DND-41 (cell line): ENCODE data around the gene LRRC61.

Experiments used
- ATAC-seq: fragments of 200-7000 bp; cut with Tn5 transposase; 3 replicates; pipeline ENCODE4 v1.9.1; 2021; ENCODE audit warnings: low read depth; ENCODE audit not compliant: insufficient read depth
- DNase-seq: peaks from one replicate; pipeline ENCODE4 v3.0.0-alpha.2; 2020
- H2AFZ ChIP-seq: 2 replicates; pipeline ENCODE4 v1.6.0; 2012; ENCODE audit warnings: low read depth, low read length
- H3K27ac ChIP-seq: 2 replicates; pipeline ENCODE4 v1.5.1; 2012; ENCODE audit warnings: low read length, inconsistent platforms
- H3K27me3 ChIP-seq: fragments of 200-600 bp; sonication (generic); 2 replicates; pipeline ENCODE4 v1.6.0; 2012; ENCODE audit warnings: low read length, mild to moderate bottlenecking, inconsistent platforms; ENCODE audit not compliant: insufficient read depth, poor library complexity
- H3K36me3 ChIP-seq: 2 replicates; pipeline ENCODE4 v1.5.1; 2012; ENCODE audit warnings: low read length, inconsistent platforms; ENCODE audit not compliant: insufficient read depth
- H3K4me1 ChIP-seq: 2 replicates; pipeline ENCODE4 v1.5.1; 2012; ENCODE audit warnings: mild to moderate bottlenecking, low read length; ENCODE audit not compliant: insufficient read depth
- H3K4me2 ChIP-seq: 2 replicates; pipeline ENCODE4 v1.6.0; 2012; ENCODE audit warnings: mild to moderate bottlenecking, moderate library complexity, low read length, inconsistent platforms; ENCODE audit not compliant: insufficient read depth
- H3K4me3 ChIP-seq, 2 experiments: fragments of 200-600 bp in 1 of 2; shearing (Covaris generic) in 1 of 2; 2 replicates each; pipeline ENCODE4 v1.5.1; 2012 to 2016; ENCODE audit warnings: inconsistent platforms in 2 of 2, low read length in 2 of 2, mild to moderate bottlenecking in 2 of 2, low read depth in 1 of 2, moderate library complexity in 1 of 2
- H3K79me2 ChIP-seq: 2 replicates; pipeline ENCODE4 v1.6.0; 2012; ENCODE audit warnings: low read length, inconsistent platforms; ENCODE audit not compliant: insufficient read depth
- H3K9ac ChIP-seq: 2 replicates; pipeline ENCODE4 v1.6.0; 2012; ENCODE audit warnings: low read depth, mild to moderate bottlenecking, inconsistent platforms, low read length, moderate library complexity
- H3K9me3 ChIP-seq: 2 replicates; pipeline ENCODE4 v1.5.1; 2012; ENCODE audit warnings: low read length, moderate library complexity, mild to moderate bottlenecking, inconsistent platforms; ENCODE audit not compliant: insufficient read depth, severe bottlenecking
- H4K20me1 ChIP-seq: 2 replicates; pipeline ENCODE4 v1.6.0; 2012; ENCODE audit warnings: low read length; ENCODE audit not compliant: insufficient read depth
- EZH2 ChIP-seq: IDR thresholded peaks from 3 replicates; pipeline ENCODE4 v1.6.1; 2012; ENCODE audit warnings: borderline replicate concordance, low read depth, mild to moderate bottlenecking, moderate library complexity, low read length, inconsistent platforms; ENCODE audit not compliant: severe bottlenecking
- TF ChIP-seq, protein P1 (sequence below): IDR thresholded peaks from 2 replicates; pipeline ENCODE4 v1.5.1; 2012; ENCODE audit warnings: borderline replicate concordance, low read length, moderate library complexity, mild to moderate bottlenecking; ENCODE audit not compliant: poor library complexity, severe bottlenecking; ENCODE audit errors: extremely low read depth

Gene LRRC61

DNA sequence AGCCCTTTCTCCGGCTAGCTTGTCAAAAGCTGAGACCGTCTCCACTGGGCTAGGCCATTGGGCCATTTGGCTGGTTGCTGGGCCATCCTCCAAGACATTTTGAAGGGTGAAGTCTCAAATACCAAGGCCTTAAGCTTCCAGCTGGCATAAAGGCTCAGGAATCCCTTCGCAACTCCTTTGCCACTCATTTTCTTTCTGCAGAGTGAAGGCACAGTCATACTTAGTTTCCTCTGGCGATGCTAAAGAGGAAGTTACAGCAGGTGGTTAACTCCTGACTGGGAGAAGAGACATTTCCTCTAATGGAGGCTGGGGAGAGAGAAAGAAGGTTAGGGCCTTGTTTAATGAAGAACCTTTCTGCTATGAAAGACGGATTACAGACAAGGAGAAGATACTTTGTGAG, 40.7 kb downstream of the LRRC61 start:
- Histone ChIP-seq H3K9me3 (no peaks in the 10 kb centered on the region), H3K27ac (peak overlapping the region; percentile 97), H3K36me3 (peaks cover 2% of the 10 kb centered on the region; the same call in 1 of the 2 replicates), H2AFZ (no peak overlapping the region), H4K20me1 (no peaks in the 10 kb centered on the region), H3K27me3 (no peaks in the 10 kb centered on the region), H3K4me2 (peak overlapping the region; percentile 71), H3K79me2 (peaks cover 94% of the 10 kb centered on the region), H3K4me1 (peaks cover 94% of the 10 kb centered on the region), H3K9ac (peak overlapping the region; percentile 95), H3K4me3 (peak overlapping the region in 1 of 2 experiments; percentile 59; a peak in 3 of 4 replicates)
- TF ChIP-seq, protein P1, sequence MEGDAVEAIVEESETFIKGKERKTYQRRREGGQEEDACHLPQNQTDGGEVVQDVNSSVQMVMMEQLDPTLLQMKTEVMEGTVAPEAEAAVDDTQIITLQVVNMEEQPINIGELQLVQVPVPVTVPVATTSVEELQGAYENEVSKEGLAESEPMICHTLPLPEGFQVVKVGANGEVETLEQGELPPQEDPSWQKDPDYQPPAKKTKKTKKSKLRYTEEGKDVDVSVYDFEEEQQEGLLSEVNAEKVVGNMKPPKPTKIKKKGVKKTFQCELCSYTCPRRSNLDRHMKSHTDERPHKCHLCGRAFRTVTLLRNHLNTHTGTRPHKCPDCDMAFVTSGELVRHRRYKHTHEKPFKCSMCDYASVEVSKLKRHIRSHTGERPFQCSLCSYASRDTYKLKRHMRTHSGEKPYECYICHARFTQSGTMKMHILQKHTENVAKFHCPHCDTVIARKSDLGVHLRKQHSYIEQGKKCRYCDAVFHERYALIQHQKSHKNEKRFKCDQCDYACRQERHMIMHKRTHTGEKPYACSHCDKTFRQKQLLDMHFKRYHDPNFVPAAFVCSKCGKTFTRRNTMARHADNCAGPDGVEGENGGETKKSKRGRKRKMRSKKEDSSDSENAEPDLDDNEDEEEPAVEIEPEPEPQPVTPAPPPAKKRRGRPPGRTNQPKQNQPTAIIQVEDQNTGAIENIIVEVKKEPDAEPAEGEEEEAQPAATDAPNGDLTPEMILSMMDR: no peak
- TF ChIP-seq EZH2: no peak
- ATAC-seq: peak; percentile 37
- peak; percentile 58 for DNase-seq

DNA sequence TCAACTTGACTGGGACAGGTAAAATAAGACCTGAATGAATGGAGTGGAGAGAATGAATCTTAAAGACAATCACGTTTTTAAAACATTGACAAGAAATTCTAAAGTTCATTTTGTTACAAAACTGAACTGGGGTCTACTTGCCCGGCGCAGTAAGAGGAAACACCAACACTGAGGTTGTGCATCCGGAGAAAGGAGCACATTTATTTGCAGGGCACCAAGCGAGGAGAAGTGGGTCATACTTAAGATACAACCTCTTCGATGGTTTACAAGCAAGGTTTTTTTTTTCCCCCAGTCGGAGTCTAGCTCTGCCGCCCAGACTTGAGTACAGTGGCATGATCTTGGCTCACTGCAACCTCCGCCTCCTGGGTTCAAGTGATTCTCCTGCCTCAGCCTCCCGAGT, 42.0 kb downstream of the LRRC61 start:
- peak overlapping the region; percentile 95 for H3K9ac ChIP-seq
- no peak overlapping the region for H2AFZ ChIP-seq
- no peaks in the 10 kb centered on the region for H3K27me3 ChIP-seq
- peaks cover 81% of the 10 kb centered on the region for H3K4me1 ChIP-seq
- H3K4me2 ChIP-seq: peak overlapping the region; percentile 3; the same call in 1 of the 2 replicates
- ATAC-seq: no peak
- no peaks in the 10 kb centered on the region for H4K20me1 ChIP-seq
- no peaks in the 10 kb centered on the region for H3K9me3 ChIP-seq
- H3K79me2 ChIP-seq: peaks cover 94% of the 10 kb centered on the region
- no peak overlapping the region for H3K4me3 ChIP-seq
- peak overlapping the region; percentile 97 for H3K27ac ChIP-seq
- H3K36me3 ChIP-seq: peaks cover 15% of the 10 kb centered on the region
- no peak for TF ChIP-seq EZH2
- TF ChIP-seq, protein P1: no peak
- DNase-seq: no peak

DNA sequence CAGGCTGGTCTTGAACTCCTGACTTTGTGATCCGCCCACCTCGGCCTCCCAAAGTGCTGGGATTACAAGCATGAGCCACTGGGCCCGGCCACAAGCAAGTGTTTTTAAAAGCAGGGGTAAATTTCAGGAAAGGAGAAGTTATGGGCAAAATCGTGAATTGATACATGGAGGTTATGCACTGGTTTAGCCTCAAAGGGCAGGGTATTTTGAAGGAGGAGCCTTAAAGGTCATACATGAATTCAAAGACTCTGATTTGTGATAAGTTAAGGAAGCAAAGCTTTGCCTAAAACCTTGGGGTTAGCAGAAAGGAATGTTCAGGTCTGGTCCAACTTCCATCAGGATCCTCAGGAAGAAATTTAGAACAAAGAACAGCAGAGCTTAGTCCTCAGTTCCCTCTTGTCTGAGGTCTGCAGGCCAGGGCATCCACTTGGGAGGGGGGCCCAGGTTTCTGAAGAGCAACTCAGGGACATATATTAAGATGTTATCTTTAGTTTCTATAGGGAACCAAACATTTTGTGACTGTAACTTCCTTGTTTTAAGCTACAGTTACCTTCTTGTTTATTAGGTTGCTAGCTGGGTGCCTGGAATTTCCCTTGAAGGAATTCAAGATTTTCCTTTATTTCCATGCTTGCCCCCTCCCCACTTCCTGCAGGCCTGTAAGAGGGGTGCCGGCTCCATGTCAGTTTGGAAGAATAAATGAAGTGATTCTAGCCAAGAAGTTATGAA, 42.7 kb downstream of the LRRC61 start:
- Histone ChIP-seq H4K20me1 (no peaks in the 10 kb centered on the region), H3K4me1 (peaks cover 75% of the 10 kb centered on the region), H3K9ac (peak overlapping the region; percentile 95), H3K9me3 (no peaks in the 10 kb centered on the region), H3K27me3 (no peaks in the 10 kb centered on the region), H2AFZ (no peak overlapping the region), H3K79me2 (peaks cover 94% of the 10 kb centered on the region), H3K36me3 (peaks cover 22% of the 10 kb centered on the region), H3K27ac (peak overlapping the region; percentile 97), H3K4me2 (peak overlapping the region; percentile 9; the same call in 1 of the 2 replicates), H3K4me3 (no peak overlapping the region)
- no peak for ATAC-seq
- DNase-seq: peak; percentile 40
- TF ChIP-seq EZH2: no peak
- TF ChIP-seq, protein P1: no peak
